HL-60 (cell line): Measurements from ENCODE around the gene PTPRK.

Experiments
- DNase-seq, 2 experiments: peaks; one replicate each; pipeline ENCODE4 v3.0.0-alpha.2; 2010 to 2020; ENCODE audit warnings: low read depth in 1 of 2, low spot score in 1 of 2
- H3K27ac ChIP-seq: fragments of 250-450 bp; sonication (Bioruptor Pico); replicated peaks from 2 replicates; pipeline ENCODE4 v1.5.1; 2020; ENCODE audit warnings: mild to moderate bottlenecking, moderate library complexity
- H3K27me3 ChIP-seq: fragments of 250-450 bp; sonication (Bioruptor Pico); 2 replicates; pipeline ENCODE4 v1.5.1; 2021; ENCODE audit warnings: mild to moderate bottlenecking, moderate library complexity; ENCODE audit not compliant: insufficient read depth, poor library complexity, severe bottlenecking
- H3K4me3 ChIP-seq: replicated peaks from 2 replicates; pipeline ENCODE4 v1.5.1; 2011; ENCODE audit warnings: mild to moderate bottlenecking, control low read depth, low read length; ENCODE audit not compliant: insufficient read depth
- CTCF ChIP-seq: IDR thresholded peaks from one replicate; pipeline ENCODE4 v1.5.1; 2011; ENCODE audit warnings: low read length, control low read depth, inconsistent platforms; ENCODE audit not compliant: insufficient read depth
- GABPA ChIP-seq: IDR thresholded peaks from 2 replicates; pipeline ENCODE4 v1.6.1; 2012; ENCODE audit warnings: low read depth
- POLR2AphosphoS5 ChIP-seq: IDR thresholded peaks from 2 replicates; pipeline ENCODE4 v1.6.1; 2012; ENCODE audit warnings: low read depth
- REST ChIP-seq: IDR thresholded peaks from 2 replicates; pipeline ENCODE4 v1.6.1; 2012; ENCODE audit warnings: low read depth; ENCODE audit not compliant: insufficient replicate concordance
- SPI1 ChIP-seq: IDR thresholded peaks from 2 replicates; pipeline ENCODE4 v1.6.1; 2012; ENCODE audit warnings: low read depth, mild to moderate bottlenecking, borderline replicate concordance

The PTPRK gene

GRCh38 chr6:128363020-128363813 lies 157.2 kb downstream of the PTPRK start:
- Histone ChIP-seq H3K4me3 (no peak overlapping the region), H3K27me3 (no peaks in the 10 kb centered on the region), H3K27ac (no peak overlapping the region)
- no peak for DNase-seq
- TF ChIP-seq POLR2AphosphoS5 (no peak), GABPA (no peak), REST (no peak), CTCF (no peak), SPI1 (no peak)

- H3K4me3 ChIP-seq, result no peak overlapping the region
- no peak for DNase-seq
- no peak overlapping the region for H3K27ac ChIP-seq
- no peak for TF ChIP-seq GABPA
- no peak for TF ChIP-seq SPI1
- TF ChIP-seq POLR2AphosphoS5, result no peak
- TF ChIP-seq CTCF, result no peak
- TF ChIP-seq REST, result no peak
- H3K27me3 ChIP-seq, result no peaks in the 10 kb centered on the region
Measured at GRCh38 chr6:128361378-128361777, 159.0 kb downstream of the PTPRK start.

GRCh38 chr6:128358244-128358776 lies 162.1 kb downstream of the PTPRK start:
- Histone ChIP-seq H3K27ac (no peak overlapping the region), H3K4me3 (no peak overlapping the region), H3K27me3 (no peaks in the 10 kb centered on the region)
- no peak for DNase-seq
- TF ChIP-seq REST (no peak), POLR2AphosphoS5 (no peak), CTCF (no peak), GABPA (no peak), SPI1 (no peak)
